Transverse colon (tissue), 3 donors: ENCODE results near the gene SMC1A.

Experiments used
- POLR2A ChIP-seq: fragments of 450-650 bp; IDR thresholded peaks from one replicate; pipeline ENCODE4 v1.6.1; 2016; ENCODE audit warnings: antibody characterized with exemption, mild to moderate bottlenecking, moderate library complexity
- TF ChIP-seq, protein P1 (sequence below), 5 experiments: fragments of 200-600 bp in 3 of 5; fragments of 450-650 bp in 2 of 5; sonication (generic) in 3 of 5; IDR thresholded peaks; 1 replicate in 2 of 5; 2 replicates in 3 of 5; pipeline ENCODE4 v1.5.1; 2016 to 2017; ENCODE audit warnings: antibody characterized with exemption in 5 of 5, inconsistent platforms in 3 of 5, mild to moderate bottlenecking in 2 of 5, moderate library complexity in 1 of 5

DNA sequence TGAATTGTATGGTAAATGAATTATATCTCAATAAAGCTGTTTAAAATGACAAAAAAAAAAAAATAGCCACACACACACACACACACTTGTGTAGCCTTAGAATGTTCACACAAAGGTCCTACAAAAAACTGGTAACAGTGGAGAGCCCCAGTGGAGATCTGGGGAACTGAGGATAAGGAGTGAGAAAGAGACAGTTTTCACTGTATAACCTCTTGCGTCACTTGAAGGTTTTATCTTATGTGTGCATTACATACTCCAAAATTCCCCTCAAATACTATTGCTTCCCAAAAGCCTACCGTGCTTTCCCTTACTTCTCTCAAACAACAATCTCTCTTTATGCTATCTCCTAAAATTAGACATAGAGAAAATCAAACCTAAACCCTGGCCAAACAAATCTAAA, 67.8 kb downstream of the SMC1A start:
- TF ChIP-seq, protein P1, sequence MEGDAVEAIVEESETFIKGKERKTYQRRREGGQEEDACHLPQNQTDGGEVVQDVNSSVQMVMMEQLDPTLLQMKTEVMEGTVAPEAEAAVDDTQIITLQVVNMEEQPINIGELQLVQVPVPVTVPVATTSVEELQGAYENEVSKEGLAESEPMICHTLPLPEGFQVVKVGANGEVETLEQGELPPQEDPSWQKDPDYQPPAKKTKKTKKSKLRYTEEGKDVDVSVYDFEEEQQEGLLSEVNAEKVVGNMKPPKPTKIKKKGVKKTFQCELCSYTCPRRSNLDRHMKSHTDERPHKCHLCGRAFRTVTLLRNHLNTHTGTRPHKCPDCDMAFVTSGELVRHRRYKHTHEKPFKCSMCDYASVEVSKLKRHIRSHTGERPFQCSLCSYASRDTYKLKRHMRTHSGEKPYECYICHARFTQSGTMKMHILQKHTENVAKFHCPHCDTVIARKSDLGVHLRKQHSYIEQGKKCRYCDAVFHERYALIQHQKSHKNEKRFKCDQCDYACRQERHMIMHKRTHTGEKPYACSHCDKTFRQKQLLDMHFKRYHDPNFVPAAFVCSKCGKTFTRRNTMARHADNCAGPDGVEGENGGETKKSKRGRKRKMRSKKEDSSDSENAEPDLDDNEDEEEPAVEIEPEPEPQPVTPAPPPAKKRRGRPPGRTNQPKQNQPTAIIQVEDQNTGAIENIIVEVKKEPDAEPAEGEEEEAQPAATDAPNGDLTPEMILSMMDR (IDR thresholded peaks at IDR 0.05): no peak
- TF ChIP-seq POLR2A: no peak
